Nephron progenitor cell (in vitro differentiated cells): ENCODE measurements around the gene CHI3L1.

Experiments used
- DNase-seq: peaks from one replicate; pipeline ENCODE4 v3.0.0; 2021
- H3K27ac Mint-ChIP-seq: 2 replicates; pipeline ENCODE4 v1.8.0; 2021; ENCODE audit warnings: mild to moderate bottlenecking, moderate library complexity, mixed read lengths
- H3K27me3 Mint-ChIP-seq: 2 replicates; pipeline ENCODE4 v1.8.0; 2021; ENCODE audit warnings: mild to moderate bottlenecking, low read depth, mixed read lengths; ENCODE audit not compliant: poor library complexity
- H3K36me3 Mint-ChIP-seq: 2 replicates; pipeline ENCODE4 v1.8.0; 2021; ENCODE audit warnings: low read depth, mixed read lengths
- H3K4me1 Mint-ChIP-seq: 2 replicates; pipeline ENCODE4 v1.8.0; 2021; ENCODE audit warnings: mixed read lengths
- H3K4me3 Mint-ChIP-seq: 2 replicates; pipeline ENCODE4 v1.8.0; 2021; ENCODE audit warnings: mild to moderate bottlenecking, moderate library complexity, mixed read lengths
- H3K9me3 Mint-ChIP-seq: 2 replicates; pipeline ENCODE4 v1.8.0; 2021; ENCODE audit warnings: mild to moderate bottlenecking, moderate library complexity, mixed read lengths
- TF ChIP-seq, protein P1 (sequence below): fragments of 200-600 bp; sonication (generic); IDR thresholded peaks from 2 replicates; pipeline ENCODE4 v1.5.0; 2021; ENCODE audit warnings: antibody characterized with exemption

Gene CHI3L1

DNA sequence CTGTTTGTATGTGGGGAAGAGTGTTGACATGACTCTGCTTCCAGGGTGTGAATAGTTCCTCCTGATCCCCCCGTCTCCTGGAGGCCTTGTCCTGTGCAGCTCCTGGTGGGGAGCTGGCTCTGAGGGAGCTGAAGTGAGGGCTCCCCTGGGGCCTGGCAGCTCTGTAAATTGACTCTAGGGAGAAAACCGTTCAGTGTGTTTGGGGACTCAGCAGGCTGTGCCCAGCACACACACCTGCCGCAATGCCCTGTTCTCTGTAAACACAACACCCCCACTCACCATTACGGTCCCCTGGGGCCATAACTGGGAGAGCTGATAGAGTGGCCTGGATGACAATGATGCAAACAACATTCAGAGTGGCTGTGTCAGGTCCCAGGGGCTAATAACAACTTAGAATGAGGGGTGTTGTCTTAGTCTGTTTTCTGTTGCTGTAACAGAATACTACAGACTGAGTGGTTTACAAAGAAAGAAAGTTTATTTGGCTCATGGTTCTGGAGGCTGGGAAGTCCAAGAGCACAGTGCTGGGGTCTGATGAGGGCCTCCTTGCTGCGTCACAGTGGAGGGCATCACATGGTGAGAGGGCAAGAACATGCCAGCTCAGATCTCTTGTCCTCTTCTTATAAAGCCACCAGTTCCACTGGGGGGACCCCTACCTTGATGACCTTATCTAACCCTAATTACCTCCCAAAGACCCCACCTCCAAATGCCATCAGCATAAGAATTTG is 43.7 kb downstream of the CHI3L1 start:
- H3K4me1 Mint-ChIP-seq = peaks cover 24% of the 10 kb centered on the region
- H3K27ac Mint-ChIP-seq = no peak overlapping the region
- no peak overlapping the region for H3K4me3 Mint-ChIP-seq
- peaks cover 4% of the 10 kb centered on the region for H3K36me3 Mint-ChIP-seq
- peaks cover 5% of the 10 kb centered on the region for H3K9me3 Mint-ChIP-seq
- H3K27me3 Mint-ChIP-seq = peaks cover 4% of the 10 kb centered on the region
- TF ChIP-seq, protein P1, sequence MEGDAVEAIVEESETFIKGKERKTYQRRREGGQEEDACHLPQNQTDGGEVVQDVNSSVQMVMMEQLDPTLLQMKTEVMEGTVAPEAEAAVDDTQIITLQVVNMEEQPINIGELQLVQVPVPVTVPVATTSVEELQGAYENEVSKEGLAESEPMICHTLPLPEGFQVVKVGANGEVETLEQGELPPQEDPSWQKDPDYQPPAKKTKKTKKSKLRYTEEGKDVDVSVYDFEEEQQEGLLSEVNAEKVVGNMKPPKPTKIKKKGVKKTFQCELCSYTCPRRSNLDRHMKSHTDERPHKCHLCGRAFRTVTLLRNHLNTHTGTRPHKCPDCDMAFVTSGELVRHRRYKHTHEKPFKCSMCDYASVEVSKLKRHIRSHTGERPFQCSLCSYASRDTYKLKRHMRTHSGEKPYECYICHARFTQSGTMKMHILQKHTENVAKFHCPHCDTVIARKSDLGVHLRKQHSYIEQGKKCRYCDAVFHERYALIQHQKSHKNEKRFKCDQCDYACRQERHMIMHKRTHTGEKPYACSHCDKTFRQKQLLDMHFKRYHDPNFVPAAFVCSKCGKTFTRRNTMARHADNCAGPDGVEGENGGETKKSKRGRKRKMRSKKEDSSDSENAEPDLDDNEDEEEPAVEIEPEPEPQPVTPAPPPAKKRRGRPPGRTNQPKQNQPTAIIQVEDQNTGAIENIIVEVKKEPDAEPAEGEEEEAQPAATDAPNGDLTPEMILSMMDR = no peak
- DNase-seq = no peak

DNA sequence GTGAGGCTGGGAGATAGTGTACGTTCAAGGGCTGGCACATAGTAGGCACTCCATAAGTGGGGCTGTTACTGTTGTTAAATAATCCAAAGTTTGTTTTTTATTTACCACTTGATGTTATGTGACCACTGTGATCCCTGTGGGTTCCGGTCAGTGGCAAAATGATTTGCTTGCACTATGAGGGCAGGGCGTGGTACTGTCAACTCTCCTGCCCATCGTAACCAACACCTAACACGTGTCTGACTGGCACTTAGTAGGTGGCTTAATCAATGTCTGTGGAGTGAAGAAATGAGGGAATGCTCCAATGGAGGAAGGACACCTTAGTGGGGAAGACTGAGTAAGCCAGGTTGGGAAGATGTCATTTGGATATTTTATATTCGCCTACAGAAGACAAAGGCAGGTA is 44.4 kb downstream of the CHI3L1 start:
- peaks cover 4% of the 10 kb centered on the region for H3K36me3 Mint-ChIP-seq
- peaks cover 5% of the 10 kb centered on the region for H3K9me3 Mint-ChIP-seq
- H3K27me3 Mint-ChIP-seq = peaks cover 4% of the 10 kb centered on the region
- TF ChIP-seq, protein P1 = no peak
- H3K4me3 Mint-ChIP-seq = no peak overlapping the region
- DNase-seq = no peak
- no peak overlapping the region for H3K27ac Mint-ChIP-seq
- H3K4me1 Mint-ChIP-seq = peaks cover 20% of the 10 kb centered on the region

DNA sequence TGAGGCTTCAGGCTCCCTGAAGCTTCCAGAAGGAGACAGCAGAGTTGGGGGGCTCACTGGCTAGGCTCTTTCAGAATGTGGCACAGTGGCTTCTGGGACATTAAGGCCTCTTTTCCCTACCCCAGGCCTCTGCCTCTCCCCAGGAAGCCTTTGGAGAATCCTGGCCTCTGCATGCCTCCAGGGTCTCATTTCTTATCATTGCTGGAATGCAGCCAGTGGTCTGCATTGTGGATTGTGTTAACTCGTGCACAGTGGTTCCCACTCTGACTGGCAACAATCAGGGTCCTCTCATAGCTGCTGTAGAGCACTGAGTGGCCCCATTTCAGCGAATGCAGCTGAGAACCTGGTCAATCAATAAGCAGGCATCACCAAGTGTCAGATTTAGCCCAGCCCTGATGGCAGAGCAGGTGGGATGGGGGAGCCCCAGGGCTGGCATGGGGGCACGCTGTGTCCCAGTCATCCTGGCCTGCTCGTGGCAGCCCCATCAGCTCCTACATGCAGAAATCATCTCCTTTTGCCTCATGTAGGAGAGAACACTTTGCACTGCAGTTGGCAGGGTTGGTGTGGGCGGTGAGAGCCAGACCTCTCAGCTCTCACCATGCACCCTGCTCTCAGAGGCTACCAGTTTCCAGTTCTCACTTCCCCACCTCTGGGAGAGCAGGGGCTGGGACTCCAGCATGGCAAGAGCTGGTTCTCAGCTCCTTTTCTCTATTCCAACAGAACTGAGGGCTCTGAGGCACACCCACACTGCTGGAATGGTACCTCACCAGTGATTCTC is 45.6 kb downstream of the CHI3L1 start:
- Mint-ChIP-seq H3K27ac (no peak overlapping the region), H3K4me3 (no peak overlapping the region), H3K4me1 (peaks cover 18% of the 10 kb centered on the region), H3K27me3 (peaks cover 7% of the 10 kb centered on the region), H3K9me3 (peaks cover 5% of the 10 kb centered on the region), H3K36me3 (peaks cover 4% of the 10 kb centered on the region)
- DNase-seq = no peak
- TF ChIP-seq, protein P1 = no peak

DNA sequence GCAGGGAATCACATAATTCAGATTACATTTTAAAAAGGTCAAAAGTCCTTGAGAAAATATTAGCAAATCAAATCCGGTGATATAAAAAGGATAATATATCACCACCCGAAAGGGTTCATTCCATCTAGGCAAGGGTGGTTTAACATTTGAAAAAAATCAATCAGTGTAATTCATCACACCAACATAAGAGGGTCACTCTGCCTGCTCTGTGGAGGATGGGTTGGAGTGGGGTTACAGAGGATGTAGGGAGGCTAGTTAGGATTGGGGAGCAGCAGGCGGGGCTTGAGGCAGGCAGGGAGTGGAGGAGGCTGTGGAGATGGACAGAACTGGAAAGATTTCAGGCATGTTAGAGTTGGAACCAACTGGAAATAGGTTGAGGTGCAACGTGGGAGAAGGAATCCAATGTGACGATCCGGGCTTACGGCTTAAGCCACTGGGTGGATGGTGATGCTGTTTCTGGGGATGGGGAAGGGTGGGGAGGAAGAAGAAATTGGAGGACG is 46.5 kb downstream of the CHI3L1 start:
- Mint-ChIP-seq H3K4me1 (peaks cover 11% of the 10 kb centered on the region), H3K36me3 (peaks cover 4% of the 10 kb centered on the region), H3K27me3 (peaks cover 9% of the 10 kb centered on the region), H3K27ac (no peak overlapping the region), H3K4me3 (no peak overlapping the region), H3K9me3 (peaks cover 5% of the 10 kb centered on the region)
- TF ChIP-seq, protein P1 = no peak
- DNase-seq = no peak

DNA sequence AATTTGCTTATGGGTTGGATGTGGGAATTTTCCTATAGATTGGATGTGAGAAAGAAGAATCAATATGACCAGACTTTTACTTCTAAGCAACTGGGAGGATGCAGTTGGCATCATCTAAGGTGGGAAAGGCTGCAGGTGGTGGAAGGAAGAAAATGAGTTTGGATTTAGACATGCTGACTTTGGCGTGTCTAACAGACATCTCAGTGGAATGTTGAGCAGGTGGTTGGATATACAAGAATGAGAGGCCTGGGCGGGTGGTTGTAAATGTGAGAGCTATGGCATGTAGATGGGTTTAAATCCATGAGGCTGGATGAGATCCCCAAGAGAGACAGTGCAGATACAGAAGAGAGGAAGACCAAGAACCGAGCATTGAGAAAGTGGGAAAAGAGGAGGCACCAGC is 48.4 kb downstream of the CHI3L1 start:
- no peak overlapping the region for H3K4me3 Mint-ChIP-seq
- H3K36me3 Mint-ChIP-seq = no peaks in the 10 kb centered on the region
- TF ChIP-seq, protein P1 = no peak
- no peak for DNase-seq
- H3K9me3 Mint-ChIP-seq = no peaks in the 10 kb centered on the region
- H3K4me1 Mint-ChIP-seq = peaks cover 8% of the 10 kb centered on the region
- no peak overlapping the region for H3K27ac Mint-ChIP-seq
- peaks cover 5% of the 10 kb centered on the region for H3K27me3 Mint-ChIP-seq
